Endothelial cell of umbilical vein (primary cell): ENCODE data around the gene HDAC4.

Source experiments
- CTCF ChIP-seq, 2 donors: IDR thresholded peaks; 1 replicate in 1 of 2; 2 replicates in 1 of 2; pipeline ENCODE4 v1.5.1; 2011; ENCODE audit warnings: low read length in 2 of 2, mild to moderate bottlenecking in 2 of 2, moderate library complexity in 2 of 2, control low read depth in 1 of 2, inconsistent platforms in 1 of 2, low read depth in 1 of 2; ENCODE audit not compliant: insufficient read depth in 1 of 2; ENCODE audit errors: extremely low read depth in 1 of 2
- JUN ChIP-seq: IDR thresholded peaks from 2 replicates; pipeline ENCODE4 v1.6.1; 2011; ENCODE audit warnings: borderline replicate concordance, low read depth; ENCODE audit not compliant: insufficient read length, insufficient read depth
- POLR2A ChIP-seq: IDR thresholded peaks from 2 replicates; pipeline ENCODE4 v1.6.1; 2012; ENCODE audit warnings: low read depth, mild to moderate bottlenecking, control low read depth, low read length

DNA sequence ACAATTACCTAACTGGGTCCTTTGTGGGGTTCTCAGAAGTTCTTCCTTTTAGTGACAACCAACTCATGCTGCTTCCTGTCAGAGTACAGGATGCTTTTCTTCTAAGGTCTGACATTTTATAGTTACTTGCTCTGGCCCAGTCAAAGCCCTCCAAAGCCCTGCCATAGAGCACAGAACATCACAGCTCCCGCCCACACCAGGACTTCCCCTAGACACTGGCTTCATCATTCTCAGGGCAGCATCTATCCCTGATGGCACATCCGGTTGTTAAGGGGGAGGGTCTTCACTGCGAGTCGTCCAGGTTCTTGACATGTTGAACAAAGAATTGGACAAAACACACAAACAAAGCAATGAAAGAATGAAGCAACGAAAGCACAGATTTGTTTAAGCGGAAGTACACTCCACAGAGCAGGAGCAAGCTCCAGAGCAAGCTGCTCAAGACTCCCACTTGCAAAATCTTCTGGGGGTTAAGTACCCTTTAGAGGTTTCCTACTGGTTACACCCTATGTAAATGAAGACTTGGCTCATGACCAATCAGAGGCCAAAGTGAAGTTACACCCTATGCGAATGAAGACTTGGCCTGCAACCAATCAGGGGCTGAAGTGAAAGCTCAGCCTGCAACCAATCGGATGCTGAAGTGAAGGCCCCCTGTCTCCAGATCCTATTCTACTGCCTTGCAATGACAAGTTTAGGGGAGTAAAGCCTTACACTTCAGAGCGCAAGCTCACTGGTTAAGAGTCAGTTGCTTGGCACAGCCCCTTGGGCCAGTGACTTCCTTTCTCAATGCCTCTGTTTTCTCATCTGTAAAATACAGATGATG lies 79.0 kb downstream of the HDAC4 start:
- TF ChIP-seq CTCF (IDR thresholded peaks at IDR 0.05; ENCODE audit: extremely low read depth in 1 of 2, insufficient read depth in 1 of 2, low read depth in 1 of 2, low read length in 2 of 2) (no peak), JUN (no peak), POLR2A (no peak)
